IMR-90 (cell line): ENCODE measurements around the gene SLC2A11. TPM values are rescaled to one million over a fixed set of nuclear protein-coding genes. Genes with fewer than 3 reads are reported as not detected.

Source experiments
- ATAC-seq: fragments of 200-7000 bp; cut with Tn5 transposase; 2 replicates; pipeline ENCODE4 v1.9.1; 2020; ENCODE audit warnings: low read depth, mild to moderate bottlenecking, moderate library complexity
- BruUV-seq: library from RNA; stranded (reverse); fragments of 400-500 nt; replicated peaks from 2 replicates; lab custom pipeline; 2021; lab: Mats Ljungman, UMichigan
- CTCF ChIA-PET: fragments of 300-600 bp; formaldehyde crosslinking; extraction: SDS; loops from one replicate; lab custom pipeline; 2021; ENCODE audit warnings: antibody characterized with exemption; lab: Yijun Ruan, JAX
- POLR2A ChIA-PET: fragments of 300-600 bp; sonication (Branson Sonifier 250); formaldehyde crosslinking; loops from one replicate; lab custom pipeline; 2022; ENCODE audit warnings: antibody characterized with exemption; ENCODE audit not compliant: unreplicated experiment; lab: Charles Lee
- DNase-seq: peaks from one replicate; pipeline ENCODE4 v3.0.0; 2013
- H2AFZ ChIP-seq: replicated peaks from 2 replicates; pipeline ENCODE3; 2013; ENCODE audit warnings: low read length, mild to moderate bottlenecking; ENCODE audit not compliant: poor library complexity
- H2AK5ac ChIP-seq: 2 replicates; pipeline ENCODE4 v1.6.1; 2013; ENCODE audit warnings: low read depth, low read length, inconsistent platforms
- H2AK9ac ChIP-seq: replicated peaks from 2 replicates; pipeline ENCODE3; 2013; ENCODE audit warnings: mild to moderate bottlenecking, low read depth, low read length, moderate library complexity; ENCODE audit not compliant: poor library complexity
- H2BK120ac ChIP-seq: 2 replicates; pipeline ENCODE4 v1.6.1; 2013; ENCODE audit warnings: low read depth, low read length, inconsistent platforms
- H2BK15ac ChIP-seq: 3 replicates; pipeline ENCODE4 v1.6.1; 2013; ENCODE audit warnings: low read depth, low read length, inconsistent platforms
- H2BK20ac ChIP-seq: 2 replicates; pipeline ENCODE4 v1.6.1; 2013; ENCODE audit warnings: low read depth, mild to moderate bottlenecking, inconsistent platforms, low read length, moderate library complexity
- H2BK5ac ChIP-seq: 2 replicates; pipeline ENCODE4 v1.6.1; 2013; ENCODE audit warnings: mild to moderate bottlenecking, low read depth, low read length, inconsistent platforms; ENCODE audit not compliant: poor library complexity, severe bottlenecking
- H3K14ac ChIP-seq: replicated peaks from 2 replicates; pipeline ENCODE4 v1.6.1; 2013; ENCODE audit warnings: low read depth, low read length, inconsistent platforms
- H3K18ac ChIP-seq: 2 replicates; pipeline ENCODE4 v1.6.1; 2013; ENCODE audit warnings: low read depth, low read length, control low read depth
- H3K23ac ChIP-seq: 2 replicates; pipeline ENCODE4 v1.6.1; 2013; ENCODE audit warnings: low read depth, low read length, inconsistent platforms
- H3K27ac ChIP-seq: 2 replicates; pipeline ENCODE4 v1.5.1; 2013; ENCODE audit warnings: mild to moderate bottlenecking, control low read depth, low read length; ENCODE audit not compliant: insufficient read depth
- H3K27me3 ChIP-seq: 2 replicates; pipeline ENCODE4 v1.6.1; 2013; ENCODE audit warnings: low read length; ENCODE audit not compliant: control insufficient read depth, insufficient read depth
- H3K36me3 ChIP-seq: 2 replicates; pipeline ENCODE4 v1.6.1; 2013; ENCODE audit warnings: low read length, mixed read lengths; ENCODE audit not compliant: control insufficient read depth, insufficient read depth
- H3K4ac ChIP-seq: 2 replicates; pipeline ENCODE4 v1.6.1; 2013; ENCODE audit warnings: low read depth, low read length, inconsistent platforms
- H3K4me1 ChIP-seq: 2 replicates; pipeline ENCODE4 v1.6.1; 2013; ENCODE audit warnings: low read length, mixed read lengths; ENCODE audit not compliant: control insufficient read depth, insufficient read depth
- H3K4me2 ChIP-seq: 2 replicates; pipeline ENCODE4 v1.6.1; 2013; ENCODE audit warnings: low read depth, mild to moderate bottlenecking, control low read depth, low read length, moderate library complexity
- H3K4me3 ChIP-seq: 2 replicates; pipeline ENCODE4 v1.5.1; 2013; ENCODE audit warnings: low read depth, mild to moderate bottlenecking, control low read depth, low read length, moderate library complexity; ENCODE audit not compliant: insufficient read depth
- H3K56ac ChIP-seq: 2 replicates; pipeline ENCODE4 v1.6.1; 2013; ENCODE audit warnings: low read length, inconsistent platforms; ENCODE audit not compliant: insufficient read depth; ENCODE audit errors: extremely low read depth
- H3K79me1 ChIP-seq, 2 experiments: 2 replicates each; pipeline ENCODE4 v1.6.1; 2013; ENCODE audit warnings: low read length in 2 of 2, inconsistent platforms in 1 of 2, low read depth in 1 of 2
- H3K9ac ChIP-seq: 2 replicates; pipeline ENCODE4 v1.6.1; 2013; ENCODE audit warnings: low read depth, low read length, control low read depth
- H3K9me1 ChIP-seq: 2 replicates; pipeline ENCODE4 v1.6.1; 2013; ENCODE audit warnings: low read length, inconsistent platforms; ENCODE audit not compliant: insufficient read depth
- H3K9me3 ChIP-seq: 2 replicates; pipeline ENCODE4 v1.6.1; 2013; ENCODE audit warnings: low read length; ENCODE audit not compliant: control insufficient read depth, insufficient read depth
- H4K20me1 ChIP-seq: 2 replicates; pipeline ENCODE4 v1.6.1; 2013; ENCODE audit warnings: low read length, inconsistent platforms; ENCODE audit not compliant: insufficient read depth
- H4K5ac ChIP-seq: 2 replicates; pipeline ENCODE4 v1.6.1; 2013; ENCODE audit warnings: mild to moderate bottlenecking, low read depth, low read length, control low read depth
- H4K8ac ChIP-seq, 2 experiments: 2 replicates each; pipeline ENCODE4 v1.6.1; 2013; ENCODE audit warnings: low read depth in 2 of 2, low read length in 2 of 2, control low read depth in 1 of 2, inconsistent platforms in 1 of 2
- H4K91ac ChIP-seq: 2 replicates; pipeline ENCODE4 v1.6.1; 2013; ENCODE audit warnings: low read depth, low read length, inconsistent platforms; ENCODE audit not compliant: insufficient read depth
- CHD1 ChIP-seq: IDR thresholded peaks from 2 replicates; pipeline ENCODE4 v1.6.1; 2012; ENCODE audit warnings: low read depth, low read length, improper control_type of control experiment
- MAZ ChIP-seq: IDR thresholded peaks from 2 replicates; pipeline ENCODE4 v1.6.1; 2012; ENCODE audit warnings: low read depth, mild to moderate bottlenecking, low read length, improper control_type of control experiment, moderate library complexity, borderline replicate concordance
- MXI1 ChIP-seq: IDR thresholded peaks from 2 replicates; pipeline ENCODE4 v1.6.1; 2012; ENCODE audit warnings: low read depth, mild to moderate bottlenecking, low read length, moderate library complexity, borderline replicate concordance
- POLR2A ChIP-seq: IDR thresholded peaks from 2 replicates; pipeline ENCODE4 v1.6.1; 2012; ENCODE audit warnings: mild to moderate bottlenecking, low read depth, low read length
- SMC3 ChIP-seq: fragments of 150-350 bp; IDR thresholded peaks from 2 replicates; pipeline ENCODE4 v1.6.1; 2016; ENCODE audit warnings: low read depth, mild to moderate bottlenecking, antibody characterized with exemption, low read length, moderate library complexity
- WGBS, 2 experiments: methylation state at CpG; one replicate each; pipeline versions ENCODE4 v1.1.5 to v1.1.7; 2013; ENCODE audit warnings: missing lambda C conversion rate in 2 of 2; ENCODE audit not compliant: insufficient read length in 1 of 2; ENCODE audit errors: extremely low coverage in 2 of 2; 5-methylcytosine and 5-hydroxymethylcytosine counted together
- dilution Hi-C: fragments of 300-500 bp; cut with HindIII; formaldehyde crosslinking; loops from one replicate; pipeline ENCODE4 v1.14.3; 2018; ENCODE audit warnings: low sequenced_read_pairs; ENCODE audit not compliant: unreplicated experiment
- in situ Hi-C: fragments of 300-500 bp; cut with MboI; formaldehyde crosslinking; loops from 3 replicates; pipeline ENCODE4 v1.14.3; 2019; ENCODE audit warnings: low sequenced_read_pairs, inconsistent platforms, mixed read lengths
- intact Hi-C: fragments of 100-400 bp; cut with micrococcal nuclease; formaldehyde crosslinking; loops from 2 replicates; pipeline ENCODE4 v1.10.0; 2022
- polyA plus RNA-seq, 3 experiments: library from polyadenylated mRNA; depleted of rRNA; stranded (reverse); fragments of >200 nt; gene quantifications; 2 replicates each; pipeline ENCODE4 v1.2.3, GENCODE V29; 2012; ENCODE audit warnings: low replicate concordance in 1 of 3
- total RNA-seq: library from RNA; depleted of rRNA; stranded (reverse); fragments of >200 nt; gene quantifications from 2 replicates; pipeline ENCODE4 v1.2.3, GENCODE V29; 2012
- TF ChIP-seq, protein P1 (sequence below): fragments of 150-350 bp; IDR thresholded peaks from 2 replicates; pipeline ENCODE4 v1.6.1; 2016; ENCODE audit warnings: low read depth, mild to moderate bottlenecking, low read length, moderate library complexity, borderline replicate concordance
- TF ChIP-seq, protein P2 (sequence below): conservative IDR thresholded peaks from 2 replicates; pipeline ENCODE4 v1.5.1; 2012; ENCODE audit warnings: mild to moderate bottlenecking, low read depth, low read length, improper control_type of control experiment

The SLC2A11 gene
- total and polyA plus RNA-seq, 2 of the 4 experiments (the other 2 are of a cell fraction), result 3.2 to 8.7 TPM

DNA sequence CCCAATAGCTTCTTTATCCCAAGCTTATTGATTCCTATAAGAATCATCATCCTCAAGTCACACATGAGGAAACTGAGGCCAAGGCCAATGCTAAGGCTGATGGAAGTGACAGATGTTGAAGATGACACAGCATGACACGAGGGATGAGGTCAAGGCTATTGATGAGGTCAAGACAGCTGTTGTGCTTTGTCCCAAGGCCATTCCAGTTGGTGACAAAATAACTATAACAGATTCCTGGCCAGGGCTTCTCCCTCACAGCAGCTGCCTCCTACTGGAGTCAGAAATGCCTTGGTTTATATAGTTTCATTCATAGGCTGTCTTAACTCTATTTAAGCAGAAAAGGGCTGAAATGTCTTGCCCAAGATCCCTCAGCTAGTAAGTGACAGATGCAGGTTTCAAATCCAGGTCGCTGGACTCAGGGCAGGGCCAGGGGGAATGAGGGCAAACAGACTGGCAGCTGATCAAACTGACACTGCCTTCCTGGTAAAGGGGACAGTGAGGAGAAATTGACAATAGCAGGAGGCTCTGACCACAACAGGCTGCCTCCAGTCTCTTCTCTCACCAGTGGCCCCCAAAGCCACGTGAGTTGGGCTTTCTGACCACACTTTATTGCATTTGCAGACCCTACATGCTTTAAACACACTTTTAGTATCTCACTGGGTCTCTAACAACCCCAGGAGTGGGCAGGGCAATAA is 53.0 kb downstream of the SLC2A11 start:
- ATAC-seq, result no peak
- Histone ChIP-seq H3K4me2 (no peak overlapping the region), H3K9me3 (no peaks in the 10 kb centered on the region), H2BK120ac (no peak overlapping the region), H3K56ac (no peak overlapping the region), H3K4me1 (peaks cover 3% of the 10 kb centered on the region; the same call in 1 of the 2 replicates), H3K36me3 (no peaks in the 10 kb centered on the region), H3K18ac (no peak overlapping the region), H3K9ac (no peak overlapping the region), H3K9me1 (no peaks in the 10 kb centered on the region; the same call in 1 of the 2 replicates), H3K23ac (no peak overlapping the region), H3K14ac (no peak overlapping the region), H4K20me1 (no peaks in the 10 kb centered on the region), H2BK20ac (no peak overlapping the region), H3K27me3 (no peaks in the 10 kb centered on the region), H2BK5ac (no peak overlapping the region), H4K91ac (no peak overlapping the region), H2AK5ac (no peak overlapping the region), H4K5ac (no peak overlapping the region), H4K8ac (no peak overlapping the region), H3K4ac (no peak overlapping the region), H3K4me3 (no peak overlapping the region), H3K27ac (no peak overlapping the region), H2AK9ac (no peak overlapping the region), H2AFZ (no peak overlapping the region), H3K79me1 (peaks cover 0 to 8% of the 10 kb centered on the region in 2 experiments; a peak in 2 of 4 replicates), H2BK15ac (no peak overlapping the region)
- intact Hi-C loops (no loop called here), in situ Hi-C loops (no loop called here), dilution Hi-C loops (no loop called here)
- no TSS peak for BruUV-seq
- WGBS, 2 experiments, result 39% methylated on average over 3 of the region's 3 CpGs; no CpG with 5 or more reads in 1 of the 2 experiments
- TF ChIP-seq MXI1 (no peak), MAZ (no peak), POLR2A (no peak), CHD1 (no peak), SMC3 (no peak)
- TF ChIP-seq, protein P1, sequence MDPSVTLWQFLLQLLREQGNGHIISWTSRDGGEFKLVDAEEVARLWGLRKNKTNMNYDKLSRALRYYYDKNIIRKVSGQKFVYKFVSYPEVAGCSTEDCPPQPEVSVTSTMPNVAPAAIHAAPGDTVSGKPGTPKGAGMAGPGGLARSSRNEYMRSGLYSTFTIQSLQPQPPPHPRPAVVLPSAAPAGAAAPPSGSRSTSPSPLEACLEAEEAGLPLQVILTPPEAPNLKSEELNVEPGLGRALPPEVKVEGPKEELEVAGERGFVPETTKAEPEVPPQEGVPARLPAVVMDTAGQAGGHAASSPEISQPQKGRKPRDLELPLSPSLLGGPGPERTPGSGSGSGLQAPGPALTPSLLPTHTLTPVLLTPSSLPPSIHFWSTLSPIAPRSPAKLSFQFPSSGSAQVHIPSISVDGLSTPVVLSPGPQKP, result no peak
- TF ChIP-seq, protein P2, sequence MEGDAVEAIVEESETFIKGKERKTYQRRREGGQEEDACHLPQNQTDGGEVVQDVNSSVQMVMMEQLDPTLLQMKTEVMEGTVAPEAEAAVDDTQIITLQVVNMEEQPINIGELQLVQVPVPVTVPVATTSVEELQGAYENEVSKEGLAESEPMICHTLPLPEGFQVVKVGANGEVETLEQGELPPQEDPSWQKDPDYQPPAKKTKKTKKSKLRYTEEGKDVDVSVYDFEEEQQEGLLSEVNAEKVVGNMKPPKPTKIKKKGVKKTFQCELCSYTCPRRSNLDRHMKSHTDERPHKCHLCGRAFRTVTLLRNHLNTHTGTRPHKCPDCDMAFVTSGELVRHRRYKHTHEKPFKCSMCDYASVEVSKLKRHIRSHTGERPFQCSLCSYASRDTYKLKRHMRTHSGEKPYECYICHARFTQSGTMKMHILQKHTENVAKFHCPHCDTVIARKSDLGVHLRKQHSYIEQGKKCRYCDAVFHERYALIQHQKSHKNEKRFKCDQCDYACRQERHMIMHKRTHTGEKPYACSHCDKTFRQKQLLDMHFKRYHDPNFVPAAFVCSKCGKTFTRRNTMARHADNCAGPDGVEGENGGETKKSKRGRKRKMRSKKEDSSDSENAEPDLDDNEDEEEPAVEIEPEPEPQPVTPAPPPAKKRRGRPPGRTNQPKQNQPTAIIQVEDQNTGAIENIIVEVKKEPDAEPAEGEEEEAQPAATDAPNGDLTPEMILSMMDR, result no peak
- DNase-seq, result no peak
- CTCF ChIA-PET, result no interaction called here
- POLR2A ChIA-PET, result no interaction called here
